GM12878 (cell line): ENCODE measurements around the gene SARDH. TPM values are rescaled to one million over a fixed set of nuclear protein-coding genes. Genes with fewer than 3 reads are reported as not detected.

Source experiments
- ATAC-seq: fragments of 200-7000 bp; cut with Tn5 transposase; 3 replicates; pipeline ENCODE4 v1.9.1; 2020; ENCODE audit warnings: mild to moderate bottlenecking, moderate library complexity
- BruUV-seq: library from RNA; stranded (reverse); fragments of 400-500 nt; replicated peaks from 2 replicates; lab custom pipeline; 2021; lab: Mats Ljungman, UMichigan
- CTCF ChIA-PET: fragments of 300-600 bp; sonication (Branson Sonifier 250); formaldehyde crosslinking; extraction: SDS; loops from one replicate; lab custom pipeline; 2021; ENCODE audit warnings: inconsistent platforms; lab: Yijun Ruan, JAX
- POLR2A ChIA-PET: fragments of 350-600 bp; formaldehyde crosslinking; extraction: SDS; loops from one replicate; lab custom pipeline; 2021; ENCODE audit warnings: inconsistent platforms; lab: Charles Lee
- RAD21 ChIA-PET: fragments of 300-600 bp; sonication (Branson Sonifier 250); formaldehyde crosslinking; loops from one replicate; lab custom pipeline; 2023; ENCODE audit warnings: antibody characterized with exemption; ENCODE audit not compliant: unreplicated experiment; lab: Charles Lee
- SMC1A ChIA-PET: fragments of 300-600 bp; sonication (Branson Sonifier 250); formaldehyde crosslinking; loops from one replicate; lab custom pipeline; 2023; ENCODE audit not compliant: unreplicated experiment, uncharacterized antibody; lab: Charles Lee
- DNase-seq: peaks from one replicate; pipeline ENCODE4 v3.0.0-alpha.2; 2011; ENCODE audit warnings: low read depth, low spot score
- FAIRE-seq: peaks from 3 replicates; lab custom pipeline; 2011; peaks lifted over from hg19 to GRCh38; lab: Jason Lieb, UNC
- H2AFZ ChIP-seq: 2 replicates; pipeline ENCODE4 v1.6.0; 2011; ENCODE audit warnings: low read depth, low read length, control low read depth; ENCODE audit not compliant: control insufficient read depth
- H3K27ac ChIP-seq: 2 replicates; pipeline ENCODE4 v1.5.1; 2011; ENCODE audit warnings: control low read depth; ENCODE audit not compliant: control insufficient read depth, insufficient read depth
- H3K27me3 ChIP-seq, 2 experiments: replicated peaks in 1 of 2; 2 replicates each; pipeline versions ENCODE4 v1.6.0 to v1.6.1; 2011; ENCODE audit warnings: low read length in 1 of 2; ENCODE audit not compliant: control insufficient read depth in 2 of 2, insufficient read depth in 2 of 2
- H3K36me3 ChIP-seq, 2 experiments: 2 replicates each; pipeline ENCODE4 v1.5.1; 2011; ENCODE audit warnings: low read length in 1 of 2; ENCODE audit not compliant: control insufficient read depth in 2 of 2, insufficient read depth in 2 of 2
- H3K4me1 ChIP-seq: 2 replicates; pipeline ENCODE4 v1.6.1; 2011; ENCODE audit warnings: mild to moderate bottlenecking, low read length, moderate library complexity, mixed read lengths; ENCODE audit not compliant: control insufficient read depth, insufficient read depth
- H3K4me2 ChIP-seq: 2 replicates; pipeline ENCODE4 v1.6.0; 2011; ENCODE audit warnings: control low read depth; ENCODE audit not compliant: control insufficient read depth, insufficient read depth
- H3K4me3 ChIP-seq: fragments of 200-600 bp; sonication (generic); 2 replicates; pipeline ENCODE4 v1.5.1; 2016
- H3K79me2 ChIP-seq: 2 replicates; pipeline ENCODE4 v1.6.0; 2011; ENCODE audit warnings: low read length; ENCODE audit not compliant: control insufficient read depth, insufficient read depth
- H3K9ac ChIP-seq: 2 replicates; pipeline ENCODE4 v1.8.0; 2011; ENCODE audit warnings: low read length, control low read depth, mixed read lengths; ENCODE audit not compliant: control insufficient read depth, insufficient read depth
- H3K9me3 ChIP-seq: replicated peaks from 3 replicates; pipeline ENCODE4 v1.5.1; 2011; ENCODE audit warnings: mild to moderate bottlenecking, low read length; ENCODE audit not compliant: control insufficient read depth, insufficient read depth
- H4K20me1 ChIP-seq: 2 replicates; pipeline ENCODE4 v1.6.0; 2011; ENCODE audit not compliant: control insufficient read depth, insufficient read depth
- ATF7 ChIP-seq: fragments of 450-650 bp; IDR thresholded peaks from 2 replicates; pipeline ENCODE4 v1.6.1; 2016; ENCODE audit warnings: low read depth, mild to moderate bottlenecking
- FOXK2 ChIP-seq: fragments of 450-650 bp; IDR thresholded peaks from 2 replicates; pipeline ENCODE4 v1.6.1; 2017; ENCODE audit warnings: mild to moderate bottlenecking, moderate library complexity
- IRF3 ChIP-seq: fragments of 450-650 bp; IDR thresholded peaks from 2 replicates; pipeline ENCODE4 v1.6.1; 2014; ENCODE audit warnings: mild to moderate bottlenecking
- JUND ChIP-seq: IDR thresholded peaks from 2 replicates; pipeline ENCODE4 v1.6.1; 2012; ENCODE audit warnings: low read depth, mild to moderate bottlenecking, low read length, improper control_type of control experiment, moderate library complexity
- KLF5 ChIP-seq: fragments of 450-650 bp; IDR thresholded peaks from 2 replicates; pipeline ENCODE4 v1.6.1; 2014; ENCODE audit warnings: mild to moderate bottlenecking; ENCODE audit not compliant: partially characterized antibody
- MTA3 ChIP-seq: IDR thresholded peaks from 2 replicates; pipeline ENCODE4 v1.6.1; 2012; ENCODE audit warnings: low read length, inconsistent platforms, borderline replicate concordance
- SUZ12 ChIP-seq: fragments of 200-600 bp; sonication (generic); IDR thresholded peaks from one replicate; pipeline ENCODE4 v1.6.1; 2018; ENCODE audit warnings: antibody characterized with exemption, mild to moderate bottlenecking; ENCODE audit not compliant: unreplicated experiment
- ZNF217 ChIP-seq: fragments of 450-650 bp; IDR thresholded peaks from 2 replicates; pipeline ENCODE4 v1.6.1; 2017; ENCODE audit warnings: antibody characterized with exemption, mild to moderate bottlenecking
- ZNF592 ChIP-seq: fragments of 450-650 bp; IDR thresholded peaks from 2 replicates; pipeline ENCODE4 v1.6.1; 2017; ENCODE audit warnings: mild to moderate bottlenecking, moderate library complexity
- WGBS: methylation state at CpG from one replicate; pipeline ENCODE4 v1.1.6; 2016; ENCODE audit warnings: low lambda C conversion rate; ENCODE audit not compliant: insufficient replicate concordance, insufficient coverage; ENCODE audit errors: missing lambda C conversion rate; 5-methylcytosine and 5-hydroxymethylcytosine counted together
- in situ Hi-C: fragments of 300-500 bp; cut with MboI; formaldehyde crosslinking; loops from 9 replicates; pipeline ENCODE4 v1.14.3; 2018; ENCODE audit warnings: mixed read lengths
- intact Hi-C: fragments of 100-400 bp; cut with micrococcal nuclease; formaldehyde crosslinking; loops from one replicate; pipeline ENCODE4 v1.14.2; 2022; ENCODE audit not compliant: unreplicated experiment
- polyA plus RNA-seq, 11 experiments: library from polyadenylated mRNA; depleted of rRNA in 4 of 11; unstranded in 6 of 11; stranded (reverse) in 5 of 11; fragments of >200 nt; fragmentation: Nextera tagmentation in 4 of 11; fragmentation: Illumina TruSeq in 1 of 11; extraction: Ambion mirVana in 4 of 11; extraction: Trizol in 1 of 11; gene quantifications; 1 replicate in 1 of 11; 2 replicates in 10 of 11; pipeline versions ENCODE4 v1.2.1 to v1.2.3, GENCODE V29; 2011 to 2016; ENCODE audit warnings: inconsistent platforms in 2 of 11, missing spikeins in 2 of 11, low read depth in 1 of 11
- total RNA-seq, 4 experiments: library from RNA; depleted of rRNA in 3 of 4; stranded (reverse); fragments of >200 nt in 3 of 4; fragmentation: Illumina TruSeq in 1 of 4; extraction: Trizol in 1 of 4; gene quantifications; 2 replicates each; pipeline versions ENCODE4 v1.2.1 to v1.2.3, GENCODE V29; 2013 to 2021
- TF ChIP-seq, protein P1 (sequence below), 3 experiments: IDR thresholded peaks in 2 of 3; conservative IDR thresholded peaks in 1 of 3; 2 replicates each; pipeline ENCODE4 v1.5.1; 2011; ENCODE audit warnings: low read depth in 3 of 3, low read length in 3 of 3, mild to moderate bottlenecking in 3 of 3, control low read depth in 2 of 3, moderate library complexity in 2 of 3, inconsistent platforms in 1 of 3, mixed read lengths in 1 of 3; ENCODE audit not compliant: control insufficient read depth in 2 of 3, insufficient read depth in 1 of 3; ENCODE audit errors: extremely low read depth in 1 of 3

The SARDH gene
- total and polyA plus RNA-seq, 10 of the 15 experiments (the other 5 are each of a cell fraction or from before 2014, with no cell fraction given), result 0.03 to 0.15 (median 0.10) TPM; not detected in 6

- TF ChIP-seq ZNF592, result no peak
Measured at GRCh38 chr9:133680976-133681657, 57.0 kb downstream of the SARDH start (continued).

GRCh38 chr9:133680250-133680975 lies 57.7 kb downstream of the SARDH start:
- FAIRE-seq (no peak), DNase-seq (no peak), ATAC-seq (no peak)
- ChIA-PET CTCF (interaction anchor here (1.1 kb wide), 1 partner anchor 62 kb away, joined by 3 read pairs; no protein-coding TSS in a partner anchor), POLR2A (no interaction called here), SMC1A (no interaction called here), RAD21 (no interaction called here)
- Histone ChIP-seq H3K9ac (no peak overlapping the region), H3K9me3 (no peaks in the 10 kb centered on the region), H3K4me2 (no peak overlapping the region), H3K4me1 (no peaks in the 10 kb centered on the region), H3K27ac (no peak overlapping the region), H3K27me3 (peaks cover 0 to 4% of the 10 kb centered on the region in 2 experiments; a peak in 2 of 4 replicates), H3K79me2 (no peaks in the 10 kb centered on the region), H3K4me3 (no peak overlapping the region), H2AFZ (no peak overlapping the region), H4K20me1 (no peaks in the 10 kb centered on the region), H3K36me3 (no peaks in the 10 kb centered on the region)
- intact Hi-C loops, result no loop called here
- in situ Hi-C loops, result no loop called here
- WGBS, result 42% methylated on average over 20 of the region's 21 CpGs
- BruUV-seq, result no TSS peak
- TF ChIP-seq, protein P1, sequence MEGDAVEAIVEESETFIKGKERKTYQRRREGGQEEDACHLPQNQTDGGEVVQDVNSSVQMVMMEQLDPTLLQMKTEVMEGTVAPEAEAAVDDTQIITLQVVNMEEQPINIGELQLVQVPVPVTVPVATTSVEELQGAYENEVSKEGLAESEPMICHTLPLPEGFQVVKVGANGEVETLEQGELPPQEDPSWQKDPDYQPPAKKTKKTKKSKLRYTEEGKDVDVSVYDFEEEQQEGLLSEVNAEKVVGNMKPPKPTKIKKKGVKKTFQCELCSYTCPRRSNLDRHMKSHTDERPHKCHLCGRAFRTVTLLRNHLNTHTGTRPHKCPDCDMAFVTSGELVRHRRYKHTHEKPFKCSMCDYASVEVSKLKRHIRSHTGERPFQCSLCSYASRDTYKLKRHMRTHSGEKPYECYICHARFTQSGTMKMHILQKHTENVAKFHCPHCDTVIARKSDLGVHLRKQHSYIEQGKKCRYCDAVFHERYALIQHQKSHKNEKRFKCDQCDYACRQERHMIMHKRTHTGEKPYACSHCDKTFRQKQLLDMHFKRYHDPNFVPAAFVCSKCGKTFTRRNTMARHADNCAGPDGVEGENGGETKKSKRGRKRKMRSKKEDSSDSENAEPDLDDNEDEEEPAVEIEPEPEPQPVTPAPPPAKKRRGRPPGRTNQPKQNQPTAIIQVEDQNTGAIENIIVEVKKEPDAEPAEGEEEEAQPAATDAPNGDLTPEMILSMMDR (IDR thresholded peaks at IDR 0.05 in 2 of 3, conservative IDR thresholded peaks at IDR 0.05 in 1 of 3; ENCODE audit: control insufficient read depth in 2 of 3, extremely low read depth in 1 of 3, insufficient read depth in 1 of 3, low read depth in 3 of 3, low read length in 3 of 3), result no peak
- TF ChIP-seq MTA3 (no peak), IRF3 (no peak), JUND (no peak), ZNF217 (no peak), FOXK2 (no peak), ATF7 (no peak), KLF5 (no peak), SUZ12 (no peak)
